Measurements from ENCODE around the gene PPT2.
"Not testable (repeated sequence)": the region's sequence is repeated elsewhere in the genome, so short reads cannot be mapped to it uniquely, and the experiment has no call there.

PPT2 gene

DNA sequence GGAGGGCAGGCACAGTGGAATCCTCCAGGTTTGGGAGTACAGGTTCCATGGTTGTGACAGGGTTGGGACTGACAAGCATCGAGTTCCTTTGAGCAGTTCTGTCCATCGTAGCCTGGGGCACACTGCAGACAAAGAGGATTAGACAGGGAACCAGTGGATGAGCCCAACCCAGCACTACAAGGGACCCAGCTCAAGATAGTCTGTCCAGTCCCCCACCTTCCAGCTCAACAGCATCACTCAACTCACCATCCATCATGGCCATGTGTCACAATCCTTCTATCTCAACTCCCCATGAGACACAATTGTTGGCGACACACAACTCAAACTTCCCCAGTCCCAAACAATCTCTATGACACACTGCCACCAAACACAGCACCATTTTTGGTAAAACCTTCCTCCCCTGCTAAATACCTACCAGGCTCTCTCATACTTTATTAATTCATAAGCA lies 50.4 kb downstream of the PPT2 start:
- DNase-seq (ENCODE audit: low read depth in 2 of 2), result no peak

DNA sequence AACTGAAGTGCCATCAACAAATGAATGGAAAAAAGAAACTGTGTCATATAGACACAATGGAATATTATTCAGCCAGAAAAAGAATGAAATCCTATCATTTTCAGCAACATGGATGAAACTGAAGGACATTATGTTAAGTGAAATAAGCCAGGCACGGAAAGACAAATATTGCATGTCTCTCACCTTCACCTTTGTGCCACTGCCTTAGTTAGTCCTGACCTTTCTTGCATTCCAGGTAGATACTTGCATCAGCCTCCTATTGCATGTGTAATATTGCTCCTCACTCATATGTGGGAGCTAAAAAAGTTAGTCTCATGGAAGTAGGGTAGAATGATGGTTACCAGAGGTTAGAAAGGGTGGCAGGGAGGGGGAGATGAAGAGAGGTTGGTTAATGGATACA lies 55.1 kb downstream of the PPT2 start:
- DNase-seq (ENCODE audit: low read depth in 2 of 2), result no peak

DNA sequence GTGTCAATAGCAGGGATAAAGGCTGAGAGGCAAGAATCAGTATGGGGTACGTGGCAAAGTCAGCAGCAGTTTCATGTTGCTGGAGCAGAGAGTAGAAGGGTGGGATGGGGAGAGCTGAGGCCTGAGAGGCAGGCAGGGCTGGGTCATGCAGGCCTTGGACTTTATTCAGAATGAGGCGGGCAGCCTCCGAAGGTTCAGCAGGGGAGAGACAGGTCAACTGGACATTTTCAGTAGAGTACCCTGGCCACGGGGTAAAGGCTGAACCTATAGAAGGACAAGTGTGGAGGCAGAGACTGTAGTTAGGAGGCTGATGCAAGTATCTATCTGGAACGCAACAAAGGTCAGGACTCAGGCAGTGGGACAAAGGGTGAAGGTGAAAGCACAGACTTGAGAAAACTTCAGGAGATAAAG lies 56.3 kb downstream of the PPT2 start:
- no peak for DNase-seq (ENCODE audit: low read depth in 2 of 2)

GRCh38 chr6:32211432-32211831 lies 57.5 kb downstream of the PPT2 start:
- DNase-seq (ENCODE audit: low read depth in 2 of 2), result not testable (repeated sequence)

GRCh38 chr6:32212076-32212760 lies 58.3 kb downstream of the PPT2 start:
- no peak for DNase-seq (ENCODE audit: low read depth in 2 of 2)
